ENCODE measurements around the gene MYRIP.

Gene MYRIP

DNA sequence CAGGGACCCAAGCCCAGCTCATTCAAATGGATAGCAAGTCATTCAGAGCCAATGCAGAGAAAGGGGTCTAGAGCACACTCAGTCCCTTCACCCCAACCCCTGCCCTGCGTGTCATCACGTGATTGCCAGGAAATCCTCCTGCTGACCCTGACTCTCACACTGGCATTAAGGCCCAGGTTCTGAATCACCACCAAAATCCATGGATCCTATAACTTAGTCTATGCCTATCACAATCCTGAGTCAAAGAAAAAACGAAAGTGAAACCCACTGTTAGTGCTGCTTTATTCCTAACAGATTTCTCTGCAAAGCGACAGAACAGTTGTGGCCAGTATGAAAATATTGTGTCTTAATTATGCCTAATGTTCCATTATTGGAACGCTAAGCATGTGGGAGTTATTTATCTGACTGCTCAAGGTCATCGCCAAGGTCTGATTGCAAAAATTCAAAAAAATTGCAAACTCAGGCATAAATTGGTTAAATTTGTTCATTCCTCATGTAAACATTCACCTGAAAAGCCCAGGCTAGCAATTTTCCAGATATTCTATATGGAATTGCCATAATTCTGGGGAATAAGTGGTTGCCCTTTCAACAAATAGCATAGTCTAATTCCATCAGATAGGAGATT is 391.4 kb downstream of the MYRIP start:
- no peak for DNase-seq

DNA sequence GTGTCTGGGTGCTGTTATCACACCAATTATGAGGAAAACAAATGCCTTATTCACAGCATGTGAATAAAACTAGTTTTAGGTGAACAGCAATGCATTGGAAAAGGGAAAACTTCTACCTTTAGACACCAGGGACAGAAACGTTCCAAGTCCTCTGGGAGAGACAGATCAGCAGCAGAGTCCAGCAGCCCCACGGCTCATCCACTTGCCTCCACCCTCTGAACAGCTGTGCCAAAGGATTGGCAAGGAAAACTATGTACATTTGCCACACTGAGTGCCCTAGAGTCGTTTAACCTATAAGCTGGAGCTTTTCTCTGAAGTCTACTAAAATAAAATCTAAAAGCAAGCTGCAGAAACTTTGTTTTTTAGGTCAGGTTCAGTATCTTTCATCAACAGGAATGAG is 392.4 kb downstream of the MYRIP start:
- no peak for DNase-seq

DNA sequence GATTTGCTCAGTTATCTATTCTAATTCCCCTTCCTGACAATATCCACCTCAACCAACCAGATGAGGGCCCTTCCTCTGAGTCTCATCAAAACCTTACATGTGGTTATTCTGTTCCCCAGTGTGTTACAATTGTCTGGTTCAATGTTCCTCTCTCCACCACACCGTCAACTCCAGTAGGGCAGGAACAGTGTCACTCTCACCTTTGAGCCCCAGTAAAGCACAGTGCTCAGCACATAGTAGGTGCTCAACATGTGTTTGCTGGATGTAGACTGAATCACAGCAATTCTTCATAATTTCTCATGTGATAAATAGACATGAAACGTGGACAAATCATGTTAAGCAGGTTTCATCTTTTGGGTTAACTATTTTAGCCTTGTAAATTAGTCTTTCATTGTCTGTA is 397.1 kb downstream of the MYRIP start:
- DNase-seq: no peak

DNA sequence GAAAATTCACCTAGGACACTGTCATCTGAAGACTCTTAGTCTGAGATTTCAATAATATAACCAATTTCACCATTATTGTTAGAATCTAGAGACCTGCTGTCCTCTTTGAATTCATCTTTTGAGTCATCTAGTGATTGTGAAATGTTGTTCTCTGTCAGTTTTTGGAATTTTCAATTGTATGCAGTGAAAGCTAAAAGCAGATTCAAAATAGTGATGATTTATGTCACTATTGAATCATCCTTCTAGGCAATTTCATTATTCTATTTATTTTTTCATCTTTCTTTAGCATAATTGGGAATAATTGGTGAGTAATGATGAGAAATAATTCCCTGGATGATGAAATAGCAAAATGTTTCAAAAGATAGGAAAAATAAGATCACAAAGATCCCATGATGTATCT is 398.4 kb downstream of the MYRIP start:
- no peak for DNase-seq

DNA sequence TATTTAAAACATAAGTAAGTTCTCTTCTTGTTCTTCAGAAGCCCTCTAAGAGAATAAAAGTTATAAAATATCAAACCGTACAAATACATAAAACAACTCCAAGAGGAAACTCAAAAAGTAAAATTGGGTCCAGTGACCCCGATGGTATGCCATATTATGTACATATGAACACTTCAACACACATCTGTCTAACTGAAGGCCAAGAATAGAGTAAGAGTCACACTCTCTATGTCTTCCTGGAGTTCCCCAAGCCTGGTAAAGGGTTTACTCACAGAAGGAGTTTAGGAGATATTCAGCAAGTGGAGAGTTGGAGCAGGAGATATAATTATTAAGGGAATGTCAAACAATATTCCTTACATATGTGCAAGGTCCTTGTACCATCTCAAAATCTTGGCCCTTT is 398.8 kb downstream of the MYRIP start:
- no peak for DNase-seq

DNA sequence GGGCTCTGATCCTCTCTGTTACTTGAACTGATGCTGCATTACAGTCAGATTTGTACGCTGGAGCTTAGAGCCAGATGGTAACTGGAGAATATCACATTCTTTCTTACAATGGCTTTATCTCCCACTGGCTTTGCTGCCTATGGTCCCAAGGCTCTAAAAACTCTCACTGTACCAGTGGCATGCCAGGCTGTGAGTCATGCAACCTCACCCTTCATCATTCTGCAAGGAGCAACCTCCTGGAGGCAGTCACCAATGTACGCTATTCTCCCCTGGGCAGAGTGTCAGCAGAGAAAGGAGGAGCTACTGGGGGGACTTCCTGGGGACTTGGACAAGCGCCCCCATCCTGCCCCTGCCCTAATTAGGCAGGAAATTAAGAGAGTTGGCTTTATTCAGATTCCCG is 402.2 kb downstream of the MYRIP start:
- no peak for DNase-seq

DNA sequence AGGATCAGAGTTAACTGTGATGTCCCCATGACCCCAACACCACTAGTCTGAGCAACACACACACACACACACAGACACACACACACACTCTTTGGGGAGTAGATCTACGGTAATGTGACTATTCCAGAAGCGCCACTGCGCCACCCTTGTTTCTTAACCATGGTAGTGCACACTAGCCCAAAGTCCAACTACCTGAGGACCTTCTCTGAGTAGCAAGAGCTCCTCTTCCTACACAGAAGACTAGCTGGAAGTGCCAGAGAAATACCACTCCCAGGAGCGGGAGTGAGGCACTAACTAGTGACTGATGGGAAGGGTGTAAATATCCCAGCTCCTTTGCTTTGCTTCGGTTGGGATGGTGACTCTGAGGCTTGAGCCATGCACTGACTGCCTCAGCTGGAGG is 404.1 kb downstream of the MYRIP start:
- DNase-seq: no peak

DNA sequence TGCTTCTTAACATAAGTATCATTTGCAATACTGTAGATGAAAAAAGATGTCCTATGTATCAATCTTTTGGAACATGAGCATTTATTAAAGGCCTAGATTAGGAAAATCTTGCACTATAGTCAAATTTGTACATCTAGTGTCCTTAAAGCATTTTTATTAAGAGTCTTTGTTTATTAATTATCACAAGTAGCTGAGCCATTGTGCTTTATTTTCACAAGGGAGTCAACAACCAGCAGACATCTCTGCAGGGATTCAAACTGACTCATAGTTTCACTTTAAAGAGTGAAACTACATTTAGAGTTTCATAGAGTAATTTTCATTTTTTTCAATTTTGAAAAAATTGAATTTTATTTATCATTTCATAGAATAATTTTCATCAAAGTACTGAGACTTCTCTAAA is 405.6 kb downstream of the MYRIP start:
- no peak for DNase-seq

DNA sequence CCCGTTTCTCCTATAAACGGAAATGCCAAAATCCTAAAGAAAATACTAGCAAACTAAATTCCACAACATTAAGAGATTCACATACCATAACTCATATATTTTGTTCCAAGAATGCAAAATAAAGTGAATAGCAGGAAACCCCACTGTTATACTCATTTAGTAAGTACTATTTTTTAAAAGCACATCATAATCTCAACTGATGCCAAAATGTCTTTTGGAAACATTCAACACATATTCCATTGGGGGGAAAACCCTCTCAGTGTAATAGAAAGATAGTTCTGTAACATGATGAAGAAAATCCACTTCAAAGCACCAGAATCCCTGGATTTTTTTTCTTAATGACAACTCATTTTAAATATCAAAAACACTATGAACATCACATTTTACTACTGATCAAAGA is 407.1 kb downstream of the MYRIP start:
- DNase-seq: no peak

DNA sequence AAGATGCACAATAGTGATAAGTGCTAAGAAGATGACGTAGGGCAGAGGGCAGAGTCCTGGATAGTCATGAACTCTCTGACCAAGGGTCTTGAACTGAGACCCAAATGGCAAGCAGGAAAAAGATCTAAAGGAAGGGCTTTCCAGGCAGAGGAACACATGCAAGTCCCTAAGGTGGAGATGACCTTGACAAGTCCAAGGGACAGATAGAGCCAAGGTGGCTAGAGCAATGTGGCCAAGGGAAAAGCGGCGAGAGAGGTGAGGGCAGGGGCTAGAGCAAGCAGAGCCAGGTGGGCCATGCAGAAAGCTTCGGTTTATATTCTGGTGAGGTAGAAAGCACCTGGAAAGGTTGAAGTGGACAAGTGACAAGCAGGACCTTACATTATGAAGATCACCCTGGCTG is 414.4 kb downstream of the MYRIP start:
- no peak for DNase-seq

DNA sequence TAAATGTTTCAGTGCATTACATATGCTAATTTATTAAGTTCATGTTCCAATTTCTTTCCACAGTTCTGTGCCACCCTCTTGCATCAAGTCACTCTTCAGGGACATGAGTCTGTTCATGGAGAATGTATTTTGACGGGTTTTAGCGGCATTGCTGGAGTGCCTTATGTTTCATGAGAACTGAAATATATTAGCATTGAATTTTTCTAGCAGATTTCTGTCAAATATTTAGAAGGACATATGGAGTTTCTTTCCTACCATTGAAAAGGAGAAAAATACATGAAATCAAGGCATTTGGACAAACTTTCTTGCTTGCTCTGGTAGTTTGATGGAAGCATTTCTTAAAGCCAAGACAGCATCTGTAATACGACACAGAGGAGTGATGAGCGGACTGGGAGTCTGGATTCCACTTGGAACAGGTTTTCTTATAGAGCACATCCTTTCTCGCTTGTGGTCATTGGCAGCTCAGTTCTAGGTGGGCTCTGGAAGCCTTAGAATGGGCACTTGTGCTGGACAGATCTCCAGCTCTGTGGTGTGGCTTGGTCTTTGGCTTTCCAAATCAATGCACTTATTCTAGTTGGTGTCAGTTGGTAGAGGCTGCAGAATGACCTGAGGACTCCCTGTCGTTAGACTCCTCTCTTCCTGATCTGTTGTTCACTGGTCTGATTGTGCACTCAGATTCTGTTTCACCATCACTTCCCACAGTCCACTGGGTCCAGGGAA is 415.5 kb downstream of the MYRIP start:
- DNase-seq: no peak

DNA sequence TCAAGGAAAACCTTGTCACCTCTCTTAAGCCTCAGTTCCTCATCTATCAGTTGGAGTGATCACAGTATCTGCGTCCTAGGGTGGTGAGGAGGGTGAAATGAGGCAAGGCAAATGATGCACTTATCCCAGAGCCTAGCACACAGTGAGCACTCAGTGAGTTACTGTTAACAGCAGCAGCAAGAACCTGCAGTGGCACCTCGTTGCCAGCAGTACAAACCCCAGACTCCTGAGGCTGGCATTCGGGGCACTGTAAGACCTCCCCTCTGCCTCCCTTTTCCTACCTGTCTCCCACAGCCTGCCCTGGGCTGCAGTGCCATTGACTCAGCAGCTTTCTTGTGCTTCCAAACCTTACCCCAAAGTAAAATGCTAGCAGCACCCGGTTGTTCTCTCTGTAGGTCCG is 417.2 kb downstream of the MYRIP start:
- no peak for DNase-seq

DNA sequence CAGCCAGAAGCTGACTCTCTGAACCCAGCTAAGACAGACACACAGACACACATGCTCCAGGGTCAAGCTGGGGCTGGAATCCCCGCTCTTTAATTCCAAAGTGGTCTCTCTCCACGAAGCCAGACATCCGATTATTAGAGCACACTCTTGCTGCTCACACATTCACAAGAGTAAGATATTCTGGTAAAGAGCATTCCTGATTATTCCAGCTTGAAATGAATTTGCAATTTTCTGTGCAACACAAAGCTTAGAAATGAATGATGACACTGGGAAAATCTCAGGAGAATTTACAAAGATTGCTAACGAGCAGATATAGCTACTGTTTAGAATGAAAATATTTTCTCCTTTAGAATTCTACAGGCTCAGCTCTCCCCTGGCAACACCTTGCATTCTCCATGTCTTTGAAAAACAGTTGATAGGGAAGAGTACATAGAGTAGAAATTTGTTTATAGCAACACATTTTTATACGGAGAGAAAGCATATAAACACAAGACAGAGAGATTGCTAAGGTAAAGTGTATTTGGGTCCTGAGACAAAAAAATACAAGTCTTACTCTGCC is 419.5 kb downstream of the MYRIP start:
- DNase-seq: no peak

DNA sequence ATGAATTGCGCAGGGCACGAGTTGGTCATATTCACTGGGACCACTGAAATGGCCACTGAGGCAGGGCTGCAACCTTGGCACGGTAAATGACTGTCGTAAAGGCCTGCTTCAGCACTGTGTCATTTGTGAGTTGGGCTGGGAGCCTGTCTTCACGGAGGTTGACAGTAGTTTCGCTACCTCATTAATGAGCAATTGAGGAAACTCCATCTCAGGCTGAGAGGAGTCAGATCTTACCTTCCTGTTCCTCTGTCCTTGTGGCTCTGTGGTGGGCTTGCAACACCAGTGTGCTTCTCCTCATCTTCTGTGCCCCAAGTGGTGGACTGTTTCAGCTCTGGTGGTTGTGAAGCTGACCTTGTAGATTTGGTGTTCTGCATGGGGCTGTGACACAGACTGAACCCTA is 420.0 kb downstream of the MYRIP start:
- no peak for DNase-seq

DNA sequence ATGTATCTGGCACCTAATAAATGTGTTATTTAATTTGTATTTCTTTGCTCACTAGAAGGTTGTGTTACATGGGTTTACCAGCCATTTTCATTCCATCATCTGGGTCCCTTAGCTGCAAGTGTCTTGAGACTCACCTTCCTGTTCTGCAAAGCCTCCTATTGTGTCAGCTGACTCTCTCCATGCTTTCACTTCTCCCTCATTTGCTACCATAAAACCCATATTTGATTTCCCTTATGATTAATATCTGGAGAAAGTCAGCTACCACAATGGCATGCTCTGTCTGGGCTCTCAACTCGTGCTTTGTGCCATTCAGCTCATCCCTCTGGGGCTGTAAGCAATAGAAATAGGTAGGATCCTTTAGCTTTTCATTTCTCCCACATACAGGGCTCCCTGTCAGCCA is 420.6 kb downstream of the MYRIP start:
- DNase-seq: no peak

DNA sequence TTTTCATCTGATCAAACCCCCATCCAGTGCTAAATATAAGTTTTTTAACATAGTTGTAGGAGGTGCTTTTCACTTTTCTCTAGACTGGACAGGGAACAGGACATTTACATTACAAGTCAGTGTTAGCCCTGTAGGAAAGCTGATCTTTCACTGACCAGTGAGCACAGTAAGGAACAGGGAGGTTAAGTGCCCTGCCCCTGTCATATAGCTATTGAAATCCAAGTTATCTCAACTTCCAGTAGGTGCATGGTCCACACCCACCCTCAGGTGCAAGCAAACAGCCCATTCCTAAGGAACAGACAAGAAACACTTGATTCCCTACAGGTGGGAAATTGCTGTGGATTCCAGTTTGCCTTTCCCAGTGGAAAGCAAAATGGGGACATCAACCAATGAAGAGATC is 421.0 kb downstream of the MYRIP start:
- no peak for DNase-seq

DNA sequence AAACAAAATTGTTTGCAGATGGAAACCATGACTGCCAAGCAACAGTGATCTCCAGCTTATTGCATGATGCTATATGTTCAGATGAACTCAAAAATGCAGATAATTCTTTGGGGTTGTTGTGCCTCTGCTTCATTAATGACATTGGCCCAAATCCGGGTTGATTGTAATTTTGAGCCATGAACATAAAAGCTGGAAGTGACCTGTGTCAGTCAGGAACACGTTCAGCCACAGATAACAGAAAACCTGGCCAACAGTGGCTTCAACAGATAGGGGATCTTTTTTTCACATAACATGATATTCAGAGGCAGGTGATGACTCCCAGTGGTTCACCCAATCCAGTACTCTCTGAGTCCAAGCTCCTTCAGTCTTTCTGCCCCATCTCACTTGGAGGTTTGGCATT is 423.2 kb downstream of the MYRIP start:
- no peak for DNase-seq

DNA sequence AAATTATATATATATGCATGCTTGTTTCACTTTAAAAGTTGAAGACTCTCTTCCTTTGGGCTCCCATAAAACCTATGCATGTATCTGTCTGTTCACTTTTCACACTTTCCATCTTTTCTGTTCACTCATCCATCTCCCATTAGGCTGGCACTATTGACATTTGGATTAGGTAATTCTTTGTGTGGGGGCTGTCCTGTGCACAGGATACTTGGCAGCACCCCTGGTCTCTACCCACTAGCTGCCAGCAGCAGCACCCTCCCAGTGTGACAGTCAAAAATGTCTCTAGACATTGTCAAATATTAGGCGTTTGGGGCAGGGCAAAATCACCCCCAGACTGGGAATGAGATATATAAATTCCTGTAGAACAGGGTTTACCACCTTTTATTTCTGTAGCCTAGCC is 427.8 kb downstream of the MYRIP start:
- DNase-seq: no peak

DNA sequence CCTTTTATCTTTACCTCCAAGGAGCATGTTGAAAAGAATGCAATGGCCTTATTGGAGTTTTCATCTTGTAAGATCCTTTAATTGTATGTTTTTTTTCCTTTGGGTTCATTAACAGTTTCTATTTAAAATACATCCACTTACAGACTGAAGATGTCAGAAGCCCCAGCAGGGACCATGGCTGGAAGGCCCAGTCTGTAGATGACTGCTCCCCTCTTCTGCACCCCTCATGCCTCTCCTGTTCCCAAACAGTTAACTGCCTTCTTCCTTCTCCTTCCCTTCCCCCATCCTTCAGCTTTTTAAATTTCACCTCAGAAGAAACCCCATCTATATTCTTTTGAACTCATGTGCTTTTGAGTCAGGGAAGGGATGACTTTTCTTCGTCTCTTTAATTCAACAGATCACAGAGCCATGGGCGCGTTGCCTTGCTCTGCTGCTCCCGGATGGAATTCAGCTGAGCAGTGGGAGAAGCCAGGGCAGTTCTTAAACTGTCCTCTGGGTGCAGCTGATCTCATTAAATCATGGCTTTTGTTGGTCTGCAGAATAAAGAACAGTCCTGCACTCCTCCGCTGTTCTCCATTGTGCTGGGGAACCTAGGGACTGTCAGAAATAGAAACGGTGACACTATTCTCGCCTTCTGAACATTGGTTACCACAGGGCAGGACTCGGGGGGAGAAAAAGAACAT is 428.6 kb downstream of the MYRIP start:
- DNase-seq: no peak

DNA sequence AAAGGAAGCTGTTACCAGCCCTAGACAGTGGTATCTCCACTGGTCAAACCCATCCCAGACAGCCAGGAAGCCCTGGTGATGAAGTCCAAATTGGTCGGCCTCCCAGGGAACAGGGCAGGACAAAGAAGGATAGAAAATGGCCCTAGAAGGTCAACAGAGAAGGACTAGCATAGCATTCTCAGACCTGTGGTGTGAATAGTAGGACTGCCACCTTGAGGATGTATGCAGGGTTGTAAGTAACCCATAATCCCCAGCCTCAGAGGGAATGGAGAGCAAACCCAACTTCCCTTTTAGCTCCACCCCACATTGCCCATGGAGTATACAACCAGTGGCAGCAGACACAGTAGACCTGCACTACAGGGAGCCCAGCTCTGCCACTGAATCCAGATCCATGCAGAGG is 431.5 kb downstream of the MYRIP start:
- no peak for DNase-seq

DNA sequence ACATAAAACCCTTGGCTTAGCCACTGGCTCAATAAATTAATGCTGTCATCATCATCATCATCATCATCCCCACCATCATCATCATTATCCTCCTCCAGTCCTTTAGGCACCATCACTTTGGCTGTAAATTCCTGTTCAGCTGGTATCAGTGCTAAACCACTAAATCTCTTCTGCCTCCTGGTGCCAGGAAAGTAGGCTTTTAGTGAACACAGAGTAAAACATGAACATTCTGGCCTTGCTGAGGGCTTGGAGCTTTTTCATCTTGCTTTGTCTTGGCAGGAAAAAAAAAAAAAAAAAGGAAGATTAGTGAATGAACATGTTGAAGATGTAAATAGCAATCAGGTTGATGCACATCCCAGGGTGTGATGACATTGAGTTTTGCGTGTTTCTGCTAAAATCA is 432.8 kb downstream of the MYRIP start:
- DNase-seq: no peak

DNA sequence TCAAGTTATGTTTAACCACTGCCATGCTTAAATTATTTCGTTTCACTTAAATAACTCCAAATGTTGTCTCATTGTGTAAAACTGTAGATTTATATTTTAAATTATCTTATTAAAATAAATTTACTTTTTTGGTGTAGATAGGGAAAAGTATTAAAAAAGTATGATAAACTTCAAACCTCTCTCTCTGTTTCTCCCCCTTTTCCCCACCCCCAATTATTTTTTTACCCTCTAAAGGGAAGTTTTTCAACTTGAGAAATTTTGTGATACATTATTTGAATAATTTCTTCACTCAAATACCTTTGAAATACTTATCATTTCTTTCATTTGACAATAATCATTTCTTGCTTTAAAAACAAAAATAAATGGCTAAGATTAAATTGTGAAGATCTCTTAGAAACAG is 433.2 kb downstream of the MYRIP start:
- DNase-seq: no peak

DNA sequence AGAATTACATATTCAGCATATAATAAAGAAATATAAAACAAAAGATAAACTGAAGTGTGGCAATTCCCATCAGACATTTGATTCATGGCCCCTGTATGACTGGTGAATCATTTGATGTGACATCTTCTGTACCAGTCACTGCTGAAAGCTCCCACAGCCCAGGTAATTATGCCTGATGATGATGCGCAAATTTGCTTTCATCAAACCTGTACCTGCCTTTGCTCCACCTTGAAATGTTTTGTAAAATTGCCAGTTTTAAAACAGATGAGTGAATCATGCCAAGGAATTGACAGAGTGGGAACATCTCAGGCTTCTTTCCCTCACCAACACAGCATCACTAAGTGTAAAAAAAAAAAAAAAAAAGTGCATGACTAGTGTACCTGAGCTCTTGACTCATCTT is 433.6 kb downstream of the MYRIP start:
- no peak for DNase-seq

DNA sequence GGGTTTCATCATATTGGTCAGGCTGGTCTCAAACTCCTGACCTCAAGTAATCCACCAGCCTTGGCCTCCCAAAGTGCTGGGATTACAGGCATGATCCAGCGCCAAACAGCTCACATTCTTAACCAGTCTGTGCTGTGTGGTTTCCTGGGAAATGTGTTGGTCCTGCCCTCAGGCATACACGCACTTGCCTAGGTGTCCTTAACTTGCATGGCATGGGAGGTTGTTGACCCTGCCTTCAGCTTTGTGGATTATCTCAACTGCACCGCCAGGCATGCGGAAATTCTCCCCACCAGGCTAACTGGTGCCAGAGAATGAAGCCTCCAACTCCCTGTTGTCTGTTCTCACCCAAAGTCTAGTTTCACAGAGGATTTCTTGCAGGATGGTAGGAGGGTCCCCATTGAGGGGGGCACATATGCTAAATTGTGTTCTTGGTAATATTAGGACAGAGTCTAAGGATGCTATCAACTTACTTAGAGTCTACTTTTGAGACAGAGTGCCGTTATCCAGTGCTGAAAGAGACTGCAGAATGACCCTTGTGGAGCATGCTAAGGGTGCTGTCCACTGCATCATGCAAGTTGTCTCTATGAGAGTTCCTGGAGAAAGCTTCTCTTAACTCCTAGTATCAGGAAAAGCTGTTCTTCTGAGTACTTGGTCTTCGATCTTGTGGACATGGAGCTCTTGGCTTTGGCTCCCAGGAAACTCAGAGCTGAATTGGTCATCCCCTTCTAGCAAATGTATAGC is 438.5 kb downstream of the MYRIP start:
- no peak for DNase-seq

Data from NCI-H510A treated with DMSO at 0.1 percent for 48 hours (cell line).